HG02623 (cell line): ENCODE measurements around the gene SAMD4A.

Experiments
- ATAC-seq: cut with Tn5 transposase; IDR thresholded peaks from one replicate; pipeline ENCODE4 v1.9.1; 2021; ENCODE audit warnings: moderate library complexity; ENCODE audit not compliant: unreplicated experiment

The SAMD4A gene

GRCh38 chr14:54840798-54841197 lies 273.9 kb downstream of the SAMD4A start:
- no peak for ATAC-seq
